Measurements from ENCODE around the gene ZDHHC18. TPM values are rescaled to one million over a fixed set of nuclear protein-coding genes. Genes with fewer than 3 reads are reported as not detected.
A peak's percentile ranks its signal among the peaks of the same experiment; 100 is the strongest.

Gene ZDHHC18
- total RNA-seq, 1 experiment from 2014 or later: 33.1 TPM

DNA sequence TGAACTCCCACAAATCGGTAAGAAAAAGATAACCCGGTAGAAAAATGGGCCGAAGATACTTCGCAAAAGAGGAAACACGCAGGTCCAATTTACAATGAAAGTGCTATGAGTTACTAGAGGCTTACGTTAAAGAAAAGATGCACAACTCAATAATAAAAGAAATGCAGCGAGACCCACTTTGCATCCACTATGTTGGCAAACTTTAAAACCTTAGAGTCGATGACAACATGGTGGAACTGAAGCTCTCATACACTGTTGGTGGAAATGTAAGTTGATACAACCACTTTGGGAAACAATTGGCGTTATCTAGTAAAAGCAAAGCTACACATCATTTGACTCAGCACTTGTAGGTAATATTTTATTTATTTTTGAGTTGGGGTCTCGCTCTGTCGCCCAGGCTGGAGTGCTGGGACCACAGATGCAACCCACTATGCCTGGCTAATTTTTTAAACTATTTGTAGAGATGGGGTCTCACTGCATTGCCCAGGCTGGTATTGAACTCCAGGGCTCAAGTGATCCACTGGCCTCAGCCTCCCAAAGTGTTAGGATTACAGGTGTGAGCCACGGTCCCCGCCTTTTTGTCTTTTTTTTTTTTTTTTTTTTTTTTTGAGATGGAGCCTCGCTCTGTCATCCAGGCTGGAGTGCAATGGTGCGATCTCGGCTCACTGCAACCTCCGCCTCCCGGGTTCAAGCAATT, 74.5 kb downstream of the ZDHHC18 start:
- H3K4me2 ChIP-seq (ENCODE audit: insufficient read depth, insufficient read length, low read length): peak overlapping the region; percentile 91
- H3K4me1 ChIP-seq (ENCODE audit: insufficient read depth, low read length): peaks cover 5% of the 10 kb centered on the region; the same call in 1 of the 2 replicates
- H3K18ac ChIP-seq (ENCODE audit: insufficient read length, low read depth, low read length): no peak overlapping the region
- H3K56ac ChIP-seq (ENCODE audit: insufficient read length, low read depth, low read length): no peak overlapping the region
- no peaks in the 10 kb centered on the region for H3K27me3 ChIP-seq (ENCODE audit: insufficient read depth, low read length)
- no CpG with 5 or more reads among the region's 18 CpGs for WGBS (ENCODE audit: extremely low coverage, insufficient read length, low lambda C conversion rate)
- peaks cover 12% of the 10 kb centered on the region for H3K23me2 ChIP-seq (ENCODE audit: insufficient read length, low read depth, low read length, poor library complexity, severe bottlenecking)
- no peak overlapping the region for H2BK15ac ChIP-seq (ENCODE audit: low read depth, low read length)
- peaks cover 5% of the 10 kb centered on the region for H3K79me1 ChIP-seq (ENCODE audit: insufficient read depth, low read depth, low read length, poor library complexity, severe bottlenecking)
- no peak overlapping the region for H4K5ac ChIP-seq (ENCODE audit: insufficient read length, low read depth, low read length)
- no peaks in the 10 kb centered on the region for H4K20me1 ChIP-seq (ENCODE audit: control insufficient read depth, insufficient read depth, insufficient read length)
- H2AK5ac ChIP-seq (ENCODE audit: insufficient read length, low read length): no peak overlapping the region
- H2BK120ac ChIP-seq (ENCODE audit: low read depth, low read length, poor library complexity, severe bottlenecking): no peak overlapping the region
- H3K27ac ChIP-seq (ENCODE audit: insufficient read length, low read depth, low read length): no peak overlapping the region
- H3K79me2 ChIP-seq (ENCODE audit: insufficient read depth, low read length): peaks cover 8% of the 10 kb centered on the region; the same call in 1 of the 2 replicates
- H3K9ac ChIP-seq (ENCODE audit: extremely low read depth, insufficient read length, low read length): peak overlapping the region; percentile 73
- no peaks in the 10 kb centered on the region for H3K27me3 Mint-ChIP-seq (ENCODE audit: low read depth)
- no peak overlapping the region for H4K91ac ChIP-seq (ENCODE audit: insufficient read length, low read depth, low read length)
- H3K14ac ChIP-seq (ENCODE audit: insufficient read depth, low read length): no peak overlapping the region
- H3K23ac ChIP-seq (ENCODE audit: insufficient read length, low read depth, low read length): no peak overlapping the region
- peak overlapping the region; percentile 91 to 92 for H3K4me3 Mint-ChIP-seq
- no peak for DNase-seq
- peaks cover 2 to 23% (median 12%) of the 10 kb centered on the region in 3 experiments; a peak in 5 of 7 replicates for H3K36me3 Mint-ChIP-seq (ENCODE audit: insufficient read depth in 1 of 3, low read depth in 3 of 3)
- no peak overlapping the region for H2AFZ ChIP-seq (ENCODE audit: low read length)
- H2BK5ac ChIP-seq (ENCODE audit: insufficient read length, low read length): no peak overlapping the region
- no peak overlapping the region for H4K8ac ChIP-seq (replicated peaks; ENCODE audit: insufficient read length, low read depth, low read length)
- H3T11ph ChIP-seq (ENCODE audit: low read length): no peak overlapping the region
- peaks cover 10 to 13% of the 10 kb centered on the region in 2 experiments for H3K4me1 Mint-ChIP-seq
- peak overlapping the region; percentile 94 to 99 (median 96) for H3K27ac Mint-ChIP-seq
- H3K9me3 Mint-ChIP-seq: no peaks in the 10 kb centered on the region; a peak in 1 of 5 replicates
- H2BK20ac ChIP-seq (ENCODE audit: low read depth, low read length, poor library complexity, severe bottlenecking): no peak overlapping the region
- H3K4ac ChIP-seq (ENCODE audit: low read depth, low read length): no peak overlapping the region
- no peaks in the 10 kb centered on the region for H3K9me3 ChIP-seq (ENCODE audit: control insufficient read depth, low read depth, low read length)
- H2BK12ac ChIP-seq (ENCODE audit: insufficient read length, low read depth, low read length): no peak overlapping the region
- TF ChIP-seq, protein P1, sequence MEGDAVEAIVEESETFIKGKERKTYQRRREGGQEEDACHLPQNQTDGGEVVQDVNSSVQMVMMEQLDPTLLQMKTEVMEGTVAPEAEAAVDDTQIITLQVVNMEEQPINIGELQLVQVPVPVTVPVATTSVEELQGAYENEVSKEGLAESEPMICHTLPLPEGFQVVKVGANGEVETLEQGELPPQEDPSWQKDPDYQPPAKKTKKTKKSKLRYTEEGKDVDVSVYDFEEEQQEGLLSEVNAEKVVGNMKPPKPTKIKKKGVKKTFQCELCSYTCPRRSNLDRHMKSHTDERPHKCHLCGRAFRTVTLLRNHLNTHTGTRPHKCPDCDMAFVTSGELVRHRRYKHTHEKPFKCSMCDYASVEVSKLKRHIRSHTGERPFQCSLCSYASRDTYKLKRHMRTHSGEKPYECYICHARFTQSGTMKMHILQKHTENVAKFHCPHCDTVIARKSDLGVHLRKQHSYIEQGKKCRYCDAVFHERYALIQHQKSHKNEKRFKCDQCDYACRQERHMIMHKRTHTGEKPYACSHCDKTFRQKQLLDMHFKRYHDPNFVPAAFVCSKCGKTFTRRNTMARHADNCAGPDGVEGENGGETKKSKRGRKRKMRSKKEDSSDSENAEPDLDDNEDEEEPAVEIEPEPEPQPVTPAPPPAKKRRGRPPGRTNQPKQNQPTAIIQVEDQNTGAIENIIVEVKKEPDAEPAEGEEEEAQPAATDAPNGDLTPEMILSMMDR (conservative IDR thresholded peaks at IDR 0.05): no peak

Other genes starting within 250 kb of the ZDHHC18 start
- gene ARID1A, start 130.7 kb upstream of the ZDHHC18 start, total RNA-seq (2021): 133 and 147 TPM in 2 replicates
- 7.0 and 7.5 TPM in 2 replicates for gene PIGV, start 38.7 kb upstream of the ZDHHC18 start, total RNA-seq (2021)
- 3.8 and 4.3 TPM in 2 replicates for gene SFN, start 36.5 kb downstream of the ZDHHC18 start, total RNA-seq (2021)
- 44.3 and 47.8 TPM in 2 replicates for gene GPN2, start 63.6 kb downstream of the ZDHHC18 start, total RNA-seq (2021)
- gene GPATCH3, start 73.8 kb downstream of the ZDHHC18 start, total RNA-seq (2021): 19.4 and 21.2 TPM in 2 replicates
- gene NR0B2, start 87.3 kb downstream of the ZDHHC18 start, total RNA-seq (2021): not detected in 2 replicates
- gene NUDC, start 95.1 kb downstream of the ZDHHC18 start, total RNA-seq (2021): 118 and 120 TPM in 2 replicates
- gene KDF1, start 133.8 kb downstream of the ZDHHC18 start, total RNA-seq (2021): 17.6 and 19.5 TPM in 2 replicates
- 38.4 and 39.0 TPM in 2 replicates for gene TRNP1, start 167.0 kb downstream of the ZDHHC18 start, total RNA-seq (2021)
- 124 and 126 TPM in 2 replicates for gene TENT5B, start 186.2 kb downstream of the ZDHHC18 start, total RNA-seq (2021)